ENCODE results near the gene CARF.

CARF gene

DNA sequence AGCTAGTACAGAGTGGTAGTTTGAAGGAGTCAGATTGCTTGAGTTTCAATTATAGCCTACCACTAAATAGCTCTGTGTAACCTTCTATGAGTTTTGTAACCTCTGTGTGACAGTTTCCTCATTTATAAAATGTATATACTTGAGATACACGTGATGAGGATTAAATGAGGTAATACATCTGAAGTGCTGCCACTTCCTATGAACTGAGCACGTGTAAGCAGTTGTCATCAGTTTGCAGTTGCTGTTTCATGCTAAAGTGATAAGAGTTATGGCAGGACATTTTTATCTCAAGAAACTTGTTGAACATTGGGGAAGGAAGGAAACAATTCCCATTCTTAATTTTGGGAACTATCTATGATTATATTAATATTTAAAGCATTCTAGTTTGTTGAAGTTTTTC, 38.5 kb downstream of the CARF start:
- no peak for ATAC-seq
- TF ChIP-seq ESRRG (CRISPR knock-in tag; IDR thresholded peaks at IDR 0.05): no peak
- TF ChIP-seq CSDC2 (CRISPR knock-in tag; IDR thresholded peaks at IDR 0.05): no peak
- no peak for TF ChIP-seq ZFP30 (CRISPR knock-in tag; IDR thresholded peaks at IDR 0.05)
- no peak for TF ChIP-seq OSR1 (CRISPR knock-in tag; IDR thresholded peaks at IDR 0.05)
- TF ChIP-seq ZNF565 (CRISPR knock-in tag; conservative IDR thresholded peaks at IDR 0.05; ENCODE audit: low read depth): no peak
- no peak for TF ChIP-seq SNAI2 (CRISPR knock-in tag; IDR thresholded peaks at IDR 0.05)
- TF ChIP-seq ZFP3 (CRISPR knock-in tag; IDR thresholded peaks at IDR 0.05): no peak
- no peak for TF ChIP-seq GLIS3 (CRISPR knock-in tag; IDR thresholded peaks at IDR 0.05)
- TF ChIP-seq, protein P1, sequence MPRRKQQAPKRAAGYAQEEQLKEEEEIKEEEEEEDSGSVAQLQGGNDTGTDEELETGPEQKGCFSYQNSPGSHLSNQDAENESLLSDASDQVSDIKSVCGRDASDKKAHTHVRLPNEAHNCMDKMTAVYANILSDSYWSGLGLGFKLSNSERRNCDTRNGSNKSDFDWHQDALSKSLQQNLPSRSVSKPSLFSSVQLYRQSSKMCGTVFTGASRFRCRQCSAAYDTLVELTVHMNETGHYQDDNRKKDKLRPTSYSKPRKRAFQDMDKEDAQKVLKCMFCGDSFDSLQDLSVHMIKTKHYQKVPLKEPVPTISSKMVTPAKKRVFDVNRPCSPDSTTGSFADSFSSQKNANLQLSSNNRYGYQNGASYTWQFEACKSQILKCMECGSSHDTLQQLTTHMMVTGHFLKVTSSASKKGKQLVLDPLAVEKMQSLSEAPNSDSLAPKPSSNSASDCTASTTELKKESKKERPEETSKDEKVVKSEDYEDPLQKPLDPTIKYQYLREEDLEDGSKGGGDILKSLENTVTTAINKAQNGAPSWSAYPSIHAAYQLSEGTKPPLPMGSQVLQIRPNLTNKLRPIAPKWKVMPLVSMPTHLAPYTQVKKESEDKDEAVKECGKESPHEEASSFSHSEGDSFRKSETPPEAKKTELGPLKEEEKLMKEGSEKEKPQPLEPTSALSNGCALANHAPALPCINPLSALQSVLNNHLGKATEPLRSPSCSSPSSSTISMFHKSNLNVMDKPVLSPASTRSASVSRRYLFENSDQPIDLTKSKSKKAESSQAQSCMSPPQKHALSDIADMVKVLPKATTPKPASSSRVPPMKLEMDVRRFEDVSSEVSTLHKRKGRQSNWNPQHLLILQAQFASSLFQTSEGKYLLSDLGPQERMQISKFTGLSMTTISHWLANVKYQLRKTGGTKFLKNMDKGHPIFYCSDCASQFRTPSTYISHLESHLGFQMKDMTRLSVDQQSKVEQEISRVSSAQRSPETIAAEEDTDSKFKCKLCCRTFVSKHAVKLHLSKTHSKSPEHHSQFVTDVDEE (CRISPR knock-in tag; IDR thresholded peaks at IDR 0.05): no peak
- TF ChIP-seq BACH2 (CRISPR knock-in tag; IDR thresholded peaks at IDR 0.05; ENCODE audit: borderline replicate concordance): no peak
- TF ChIP-seq, protein P2, sequence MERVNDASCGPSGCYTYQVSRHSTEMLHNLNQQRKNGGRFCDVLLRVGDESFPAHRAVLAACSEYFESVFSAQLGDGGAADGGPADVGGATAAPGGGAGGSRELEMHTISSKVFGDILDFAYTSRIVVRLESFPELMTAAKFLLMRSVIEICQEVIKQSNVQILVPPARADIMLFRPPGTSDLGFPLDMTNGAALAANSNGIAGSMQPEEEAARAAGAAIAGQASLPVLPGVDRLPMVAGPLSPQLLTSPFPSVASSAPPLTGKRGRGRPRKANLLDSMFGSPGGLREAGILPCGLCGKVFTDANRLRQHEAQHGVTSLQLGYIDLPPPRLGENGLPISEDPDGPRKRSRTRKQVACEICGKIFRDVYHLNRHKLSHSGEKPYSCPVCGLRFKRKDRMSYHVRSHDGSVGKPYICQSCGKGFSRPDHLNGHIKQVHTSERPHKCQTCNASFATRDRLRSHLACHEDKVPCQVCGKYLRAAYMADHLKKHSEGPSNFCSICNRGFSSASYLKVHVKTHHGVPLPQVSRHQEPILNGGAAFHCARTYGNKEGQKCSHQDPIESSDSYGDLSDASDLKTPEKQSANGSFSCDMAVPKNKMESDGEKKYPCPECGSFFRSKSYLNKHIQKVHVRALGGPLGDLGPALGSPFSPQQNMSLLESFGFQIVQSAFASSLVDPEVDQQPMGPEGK (CRISPR knock-in tag; IDR thresholded peaks at IDR 0.05; ENCODE audit: borderline replicate concordance): no peak
- no peak for TF ChIP-seq RARB (CRISPR knock-in tag; IDR thresholded peaks at IDR 0.05)
- no peak for TF ChIP-seq ARNTL (CRISPR knock-in tag; IDR thresholded peaks at IDR 0.05; ENCODE audit: borderline replicate concordance, low read depth)

DNA sequence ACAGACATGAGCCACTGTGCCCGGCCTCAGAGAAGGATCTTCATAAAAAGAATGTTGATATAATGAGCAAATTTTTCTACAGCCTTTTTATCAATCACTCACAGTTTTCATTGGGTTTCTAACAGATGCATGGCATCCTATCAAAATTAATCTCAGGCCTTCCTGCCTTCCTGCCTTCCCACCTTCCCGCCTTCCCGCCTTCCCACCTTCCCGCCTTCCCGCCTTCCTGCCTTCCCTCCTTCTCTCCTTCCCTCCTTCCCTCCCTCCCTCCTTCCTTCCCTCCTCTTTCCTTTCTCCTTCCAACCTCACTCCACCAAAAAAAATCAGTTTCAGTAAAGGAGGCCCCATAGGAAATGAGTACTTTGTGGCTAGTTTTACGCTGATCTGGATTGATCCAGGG, 48.4 kb downstream of the CARF start:
- TF ChIP-seq GLIS3 (CRISPR knock-in tag; IDR thresholded peaks at IDR 0.05): no peak
- no peak for TF ChIP-seq ZNF70 (CRISPR knock-in tag; IDR thresholded peaks at IDR 0.05)
- no peak for TF ChIP-seq ZNF8 (CRISPR knock-in tag; IDR thresholded peaks at IDR 0.05)
- TF ChIP-seq, protein P3, sequence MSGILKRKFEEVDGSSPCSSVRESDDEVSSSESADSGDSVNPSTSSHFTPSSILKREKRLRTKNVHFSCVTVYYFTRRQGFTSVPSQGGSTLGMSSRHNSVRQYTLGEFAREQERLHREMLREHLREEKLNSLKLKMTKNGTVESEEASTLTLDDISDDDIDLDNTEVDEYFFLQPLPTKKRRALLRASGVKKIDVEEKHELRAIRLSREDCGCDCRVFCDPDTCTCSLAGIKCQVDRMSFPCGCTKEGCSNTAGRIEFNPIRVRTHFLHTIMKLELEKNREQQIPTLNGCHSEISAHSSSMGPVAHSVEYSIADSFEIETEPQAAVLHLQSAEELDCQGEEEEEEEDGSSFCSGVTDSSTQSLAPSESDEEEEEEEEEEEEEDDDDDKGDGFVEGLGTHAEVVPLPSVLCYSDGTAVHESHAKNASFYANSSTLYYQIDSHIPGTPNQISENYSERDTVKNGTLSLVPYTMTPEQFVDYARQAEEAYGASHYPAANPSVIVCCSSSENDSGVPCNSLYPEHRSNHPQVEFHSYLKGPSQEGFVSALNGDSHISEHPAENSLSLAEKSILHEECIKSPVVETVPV (CRISPR knock-in tag; IDR thresholded peaks at IDR 0.05): no peak
- no peak for TF ChIP-seq SNAI2 (CRISPR knock-in tag; IDR thresholded peaks at IDR 0.05)
- TF ChIP-seq ARNTL (CRISPR knock-in tag; IDR thresholded peaks at IDR 0.05; ENCODE audit: borderline replicate concordance, low read depth): no peak
- no peak for TF ChIP-seq ZFP3 (CRISPR knock-in tag; IDR thresholded peaks at IDR 0.05)
- no peak for TF ChIP-seq PPARA (CRISPR knock-in tag; IDR thresholded peaks at IDR 0.05; ENCODE audit: borderline replicate concordance)
- ATAC-seq: no peak

DNA sequence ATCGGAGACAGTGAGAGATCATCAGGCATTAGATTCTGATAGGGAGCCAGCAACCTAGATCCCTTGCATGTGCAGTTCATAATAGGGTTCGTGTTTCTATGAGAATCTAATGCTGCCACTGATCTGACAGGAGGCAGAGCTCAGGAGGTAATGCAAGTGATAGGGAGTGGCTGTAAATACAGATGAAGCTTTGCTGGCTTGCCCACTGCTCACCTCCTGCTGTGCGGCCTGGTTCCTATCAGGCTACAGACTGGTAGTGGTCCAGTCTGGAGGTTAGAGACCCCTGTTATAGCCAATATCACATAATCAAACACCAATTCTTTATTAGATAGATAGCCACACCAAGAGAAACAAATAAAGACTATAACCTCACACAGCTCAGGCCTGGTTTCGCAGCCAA, 51.6 kb downstream of the CARF start:
- no peak for ATAC-seq
- TF ChIP-seq ARNTL (CRISPR knock-in tag; IDR thresholded peaks at IDR 0.05; ENCODE audit: borderline replicate concordance, low read depth): no peak
- no peak for TF ChIP-seq GLIS3 (CRISPR knock-in tag; IDR thresholded peaks at IDR 0.05)
- TF ChIP-seq ESRRG (CRISPR knock-in tag; IDR thresholded peaks at IDR 0.05): no peak
- TF ChIP-seq CSDC2 (CRISPR knock-in tag; IDR thresholded peaks at IDR 0.05): no peak
- TF ChIP-seq, protein P2 (CRISPR knock-in tag; IDR thresholded peaks at IDR 0.05; ENCODE audit: borderline replicate concordance): no peak
- no peak for TF ChIP-seq RARB (CRISPR knock-in tag; IDR thresholded peaks at IDR 0.05)
- TF ChIP-seq ZNF8 (CRISPR knock-in tag; IDR thresholded peaks at IDR 0.05): no peak
- TF ChIP-seq TOX (CRISPR knock-in tag; IDR thresholded peaks at IDR 0.05; ENCODE audit: borderline replicate concordance): no peak
- TF ChIP-seq TCF4 (CRISPR knock-in tag; IDR thresholded peaks at IDR 0.05; ENCODE audit: borderline replicate concordance): no peak
- TF ChIP-seq ZFP3 (CRISPR knock-in tag; IDR thresholded peaks at IDR 0.05): no peak
- no peak for TF ChIP-seq ZFP30 (CRISPR knock-in tag; IDR thresholded peaks at IDR 0.05)
- TF ChIP-seq, protein P4, sequence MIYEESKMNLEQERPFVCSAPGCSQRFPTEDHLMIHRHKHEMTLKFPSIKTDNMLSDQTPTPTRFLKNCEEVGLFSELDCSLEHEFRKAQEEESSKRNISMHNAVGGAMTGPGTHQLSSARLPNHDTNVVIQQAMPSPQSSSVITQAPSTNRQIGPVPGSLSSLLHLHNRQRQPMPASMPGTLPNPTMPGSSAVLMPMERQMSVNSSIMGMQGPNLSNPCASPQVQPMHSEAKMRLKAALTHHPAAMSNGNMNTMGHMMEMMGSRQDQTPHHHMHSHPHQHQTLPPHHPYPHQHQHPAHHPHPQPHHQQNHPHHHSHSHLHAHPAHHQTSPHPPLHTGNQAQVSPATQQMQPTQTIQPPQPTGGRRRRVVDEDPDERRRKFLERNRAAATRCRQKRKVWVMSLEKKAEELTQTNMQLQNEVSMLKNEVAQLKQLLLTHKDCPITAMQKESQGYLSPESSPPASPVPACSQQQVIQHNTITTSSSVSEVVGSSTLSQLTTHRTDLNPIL (CRISPR knock-in tag; IDR thresholded peaks at IDR 0.05; ENCODE audit: low read depth): no peak
- TF ChIP-seq, protein P1 (CRISPR knock-in tag; IDR thresholded peaks at IDR 0.05): no peak
- TF ChIP-seq ISL1 (CRISPR knock-in tag; IDR thresholded peaks at IDR 0.05): no peak
- no peak for TF ChIP-seq BACH2 (CRISPR knock-in tag; IDR thresholded peaks at IDR 0.05; ENCODE audit: borderline replicate concordance)
- TF ChIP-seq PPARA (CRISPR knock-in tag; IDR thresholded peaks at IDR 0.05; ENCODE audit: borderline replicate concordance): no peak
- TF ChIP-seq SNAI2 (CRISPR knock-in tag; IDR thresholded peaks at IDR 0.05): no peak
